Measurements from ENCODE around the gene CAMSAP1.
A peak's percentile ranks its signal among the peaks of the same experiment; 100 is the strongest.

Gene CAMSAP1

DNA sequence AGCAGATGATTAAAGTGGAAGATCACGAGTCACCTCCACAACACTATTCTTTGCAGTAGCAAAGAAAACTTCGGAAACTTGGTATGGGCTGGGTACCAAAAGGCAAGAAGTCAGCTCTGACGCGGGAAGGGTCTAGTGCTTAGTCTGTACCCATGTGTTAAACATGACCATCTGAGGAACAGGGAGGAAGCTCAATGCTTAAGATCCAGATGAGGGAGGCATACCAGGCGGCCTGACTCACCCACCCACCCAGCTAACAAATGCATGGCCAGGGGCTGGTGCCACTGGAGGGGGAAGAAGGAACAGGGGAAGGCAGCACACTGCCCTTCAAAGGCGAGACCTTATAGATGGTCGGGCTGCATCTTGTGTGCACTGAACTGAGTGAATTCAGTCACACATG lies 41.8 kb downstream of the CAMSAP1 start:
- peaks cover 21% of the 10 kb centered on the region for H3K4me1 ChIP-seq
- no peak for TF ChIP-seq Cebpa-rat (IDR thresholded peaks at IDR 0.05)
- H3K4me2 ChIP-seq, result no peak overlapping the region
- H3K27ac ChIP-seq, result no peak overlapping the region
- H4K20me1 ChIP-seq, result peaks cover 98% of the 10 kb centered on the region
- H3K27me3 ChIP-seq, result no peaks in the 10 kb centered on the region
- H3K9ac ChIP-seq, result no peak overlapping the region; the same call in 1 of the 2 replicates
- H3K4me3 ChIP-seq, result no peak overlapping the region
- peaks cover 64% of the 10 kb centered on the region for H3K36me3 ChIP-seq
- no peaks in the 10 kb centered on the region for H3K9me3 ChIP-seq

- no peak for TF ChIP-seq Cebpa-rat (IDR thresholded peaks at IDR 0.05)
- Histone ChIP-seq H3K36me3 (peaks cover 64% of the 10 kb centered on the region), H3K4me1 (peaks cover 21% of the 10 kb centered on the region), H3K9ac (no peak overlapping the region), H3K27me3 (no peaks in the 10 kb centered on the region), H3K4me3 (no peak overlapping the region), H3K27ac (no peak overlapping the region), H4K20me1 (peaks cover 98% of the 10 kb centered on the region), H3K9me3 (no peaks in the 10 kb centered on the region), H3K4me2 (no peak overlapping the region)
Measured at GRCh38 chr9:135864447-135865049, 42.8 kb downstream of the CAMSAP1 start.

DNA sequence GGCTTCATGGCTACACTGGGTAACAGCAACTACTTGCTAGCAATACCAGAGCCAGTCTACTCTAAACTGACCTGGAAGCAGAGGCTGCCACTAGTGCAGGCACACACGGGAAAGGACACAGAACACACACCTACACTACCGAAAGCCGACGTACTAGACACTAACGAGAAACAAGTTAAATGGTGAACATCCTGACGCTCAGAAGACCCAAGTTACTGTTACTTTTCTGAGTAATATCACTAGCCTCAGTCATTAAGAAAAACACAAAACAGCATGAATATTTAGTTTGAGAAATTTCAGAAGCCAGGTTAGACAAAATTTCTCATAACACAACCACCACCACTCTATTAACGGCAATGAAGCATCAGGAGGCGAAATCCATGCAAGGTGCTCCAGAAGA lies 44.5 kb downstream of the CAMSAP1 start:
- TF ChIP-seq Cebpa-rat (IDR thresholded peaks at IDR 0.05), result no peak
- Histone ChIP-seq H3K9ac (no peak overlapping the region), H3K27ac (no peak overlapping the region), H3K4me2 (no peak overlapping the region), H3K4me3 (no peak overlapping the region), H3K27me3 (no peaks in the 10 kb centered on the region), H3K4me1 (peaks cover 14% of the 10 kb centered on the region), H3K9me3 (no peaks in the 10 kb centered on the region), H4K20me1 (peaks cover 97% of the 10 kb centered on the region), H3K36me3 (peaks cover 82% of the 10 kb centered on the region)

DNA sequence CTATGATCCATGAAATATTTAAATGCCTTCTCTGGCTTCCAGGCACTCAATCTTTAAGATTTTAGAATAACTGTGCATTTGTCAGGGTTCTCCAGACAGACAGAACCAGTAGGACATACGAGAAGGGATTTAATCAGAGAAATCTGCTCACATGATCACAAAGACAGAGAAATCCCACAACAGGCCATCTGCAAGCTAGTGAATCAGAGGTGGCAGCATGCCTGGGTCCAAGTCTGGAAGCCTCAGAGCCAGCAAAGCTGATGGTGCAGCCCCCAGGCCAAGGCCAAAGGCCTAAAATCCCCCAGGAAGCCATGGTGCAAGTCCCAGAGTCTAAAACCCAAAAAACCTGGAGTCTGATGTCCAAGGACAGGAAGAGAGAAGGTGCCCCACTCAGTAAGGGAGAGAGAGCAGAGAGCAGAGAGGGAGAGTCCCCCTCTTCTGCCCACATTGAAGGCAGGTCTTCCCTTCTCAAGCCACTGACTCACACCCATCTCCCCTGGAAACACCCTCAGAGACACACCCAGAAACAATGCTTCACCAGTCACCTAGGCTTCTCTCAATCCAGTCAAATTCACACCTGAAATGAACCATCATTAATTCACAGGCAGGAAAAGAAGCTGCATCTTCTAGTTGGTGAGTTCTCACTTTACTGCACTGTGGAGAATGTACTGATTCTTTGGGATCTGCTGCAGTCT lies 48.7 kb downstream of the CAMSAP1 start:
- Histone ChIP-seq H4K20me1 (peaks cover 82% of the 10 kb centered on the region), H3K9ac (no peak overlapping the region), H3K27ac (no peak overlapping the region), H3K9me3 (no peaks in the 10 kb centered on the region), H3K4me3 (no peak overlapping the region), H3K36me3 (peaks cover 91% of the 10 kb centered on the region), H3K4me2 (no peak overlapping the region), H3K4me1 (no peaks in the 10 kb centered on the region), H3K27me3 (no peaks in the 10 kb centered on the region)
- no peak for TF ChIP-seq Cebpa-rat (IDR thresholded peaks at IDR 0.05)

GRCh38 chr9:135857843-135858242 lies 49.5 kb downstream of the CAMSAP1 start:
- Histone ChIP-seq H3K9ac (no peak overlapping the region), H3K27ac (no peak overlapping the region), H3K4me3 (no peak overlapping the region), H3K9me3 (no peaks in the 10 kb centered on the region), H3K36me3 (peaks cover 91% of the 10 kb centered on the region), H4K20me1 (peaks cover 82% of the 10 kb centered on the region), H3K4me2 (no peak overlapping the region), H3K4me1 (no peaks in the 10 kb centered on the region), H3K27me3 (no peaks in the 10 kb centered on the region)
- TF ChIP-seq Cebpa-rat (IDR thresholded peaks at IDR 0.05), result no peak

DNA sequence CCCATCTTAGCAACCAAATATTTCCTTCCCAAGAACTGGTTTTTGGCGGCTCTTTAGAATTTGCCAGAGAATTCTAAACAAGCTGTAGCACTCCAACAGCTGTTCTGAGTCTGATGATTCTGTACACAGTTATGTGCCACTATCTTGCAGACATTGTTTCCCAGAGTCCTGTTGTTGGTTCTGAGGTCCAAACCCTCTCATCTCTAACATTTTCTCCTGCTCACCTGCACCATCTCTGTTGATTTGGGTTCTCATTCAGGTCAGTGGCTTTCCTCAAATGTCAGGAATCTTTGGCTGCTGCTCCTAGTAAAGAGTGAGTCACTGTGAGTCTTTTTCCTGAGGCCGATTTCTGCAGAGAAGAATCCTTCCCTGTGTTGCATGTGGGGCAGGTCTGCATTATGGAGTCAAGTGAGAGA lies 50.0 kb downstream of the CAMSAP1 start:
- peaks cover 82% of the 10 kb centered on the region for H4K20me1 ChIP-seq
- H3K36me3 ChIP-seq, result peaks cover 91% of the 10 kb centered on the region
- TF ChIP-seq Cebpa-rat (IDR thresholded peaks at IDR 0.05), result no peak
- H3K9me3 ChIP-seq, result no peaks in the 10 kb centered on the region
- no peaks in the 10 kb centered on the region for H3K27me3 ChIP-seq
- no peak overlapping the region for H3K9ac ChIP-seq
- no peak overlapping the region for H3K27ac ChIP-seq
- no peaks in the 10 kb centered on the region for H3K4me1 ChIP-seq
- H3K4me2 ChIP-seq, result no peak overlapping the region
- H3K4me3 ChIP-seq, result no peak overlapping the region

DNA sequence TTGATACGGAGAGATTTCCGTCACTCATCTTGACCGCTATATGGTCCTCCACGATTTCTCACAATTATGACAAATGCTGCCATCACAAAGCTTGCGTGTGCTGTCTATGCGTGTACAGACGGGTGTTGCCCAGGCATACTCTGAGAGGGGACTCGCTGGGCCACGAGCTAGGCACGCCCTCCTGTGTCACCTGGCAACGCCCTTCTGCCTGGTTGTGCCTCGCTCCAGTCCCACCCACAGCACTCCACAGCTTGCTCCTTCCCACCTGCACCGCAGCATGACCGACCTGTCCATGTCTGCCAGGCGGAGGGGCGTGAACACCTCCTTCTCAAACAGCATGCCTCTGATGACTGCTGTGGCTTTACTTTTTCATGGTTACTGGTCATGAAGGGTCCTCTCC lies 55.6 kb downstream of the CAMSAP1 start:
- Histone ChIP-seq H3K4me2 (no peak overlapping the region), H3K9me3 (peaks cover 3% of the 10 kb centered on the region; the same call in 1 of the 2 replicates), H3K27me3 (no peaks in the 10 kb centered on the region), H3K9ac (no peak overlapping the region), H3K4me1 (peaks cover 17% of the 10 kb centered on the region), H3K27ac (no peak overlapping the region), H3K4me3 (no peak overlapping the region), H3K36me3 (peaks cover 84% of the 10 kb centered on the region), H4K20me1 (peaks cover 70% of the 10 kb centered on the region)
- TF ChIP-seq Cebpa-rat (IDR thresholded peaks at IDR 0.05), result no peak

GRCh38 chr9:135850737-135851136 lies 56.6 kb downstream of the CAMSAP1 start:
- H3K27me3 ChIP-seq, result no peaks in the 10 kb centered on the region
- no peak for TF ChIP-seq Cebpa-rat (IDR thresholded peaks at IDR 0.05)
- H3K4me2 ChIP-seq, result no peak overlapping the region
- peaks cover 63% of the 10 kb centered on the region for H4K20me1 ChIP-seq
- H3K4me1 ChIP-seq, result peaks cover 17% of the 10 kb centered on the region
- no peak overlapping the region for H3K27ac ChIP-seq
- H3K36me3 ChIP-seq, result peaks cover 84% of the 10 kb centered on the region
- peaks cover 13% of the 10 kb centered on the region for H3K9me3 ChIP-seq
- H3K9ac ChIP-seq, result no peak overlapping the region
- H3K4me3 ChIP-seq, result no peak overlapping the region

DNA sequence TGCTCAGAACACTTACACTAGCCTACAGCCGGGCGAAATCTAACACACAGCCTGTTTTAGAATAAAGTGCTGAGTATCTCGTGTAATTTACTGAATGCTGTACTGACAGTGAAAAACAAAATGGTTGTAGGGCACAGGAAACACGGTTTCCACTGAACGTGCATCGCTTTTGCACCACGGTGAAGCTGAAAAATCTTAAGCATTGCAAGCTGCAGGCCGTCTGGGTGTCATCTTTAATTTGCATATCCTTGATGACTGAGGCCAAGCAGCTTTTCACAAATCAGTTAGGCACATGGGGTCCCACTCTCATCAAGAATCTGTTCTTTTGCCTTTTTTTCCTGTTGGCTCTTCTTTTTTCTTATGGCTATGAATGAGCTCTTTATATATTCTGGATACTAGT lies 58.2 kb downstream of the CAMSAP1 start:
- 0 out of 2 replicates have a peak overlapping the region, but pooled peaks have one; percentile 8 for H3K4me2 ChIP-seq
- H3K4me3 ChIP-seq, result no peak overlapping the region
- no peaks in the 10 kb centered on the region for H3K27me3 ChIP-seq
- peaks cover 17% of the 10 kb centered on the region for H3K4me1 ChIP-seq
- peaks cover 29% of the 10 kb centered on the region for H3K9me3 ChIP-seq
- peak overlapping the region; percentile 17; the same call in 1 of the 2 replicates for H3K9ac ChIP-seq
- TF ChIP-seq Cebpa-rat (IDR thresholded peaks at IDR 0.05), result no peak
- H3K27ac ChIP-seq, result no peak overlapping the region
- H4K20me1 ChIP-seq, result peaks cover 59% of the 10 kb centered on the region
- peaks cover 88% of the 10 kb centered on the region for H3K36me3 ChIP-seq

- H3K9ac ChIP-seq, result peak overlapping the region; percentile 17; the same call in 1 of the 2 replicates
- no peak overlapping the region for H3K27ac ChIP-seq
- H3K4me3 ChIP-seq, result no peak overlapping the region
- no peak for TF ChIP-seq Cebpa-rat (IDR thresholded peaks at IDR 0.05)
- peaks cover 89% of the 10 kb centered on the region for H3K36me3 ChIP-seq
- H4K20me1 ChIP-seq, result peaks cover 53% of the 10 kb centered on the region
- H3K4me2 ChIP-seq, result no peak overlapping the region
- peaks cover 35% of the 10 kb centered on the region for H3K9me3 ChIP-seq
- H3K27me3 ChIP-seq, result no peaks in the 10 kb centered on the region
- peaks cover 17% of the 10 kb centered on the region for H3K4me1 ChIP-seq
Measured at GRCh38 chr9:135848341-135849047, 58.9 kb downstream of the CAMSAP1 start.

Measured in BLaER1 (cell line).